HEK293 (cell line): Measurements from ENCODE around the gene CBX1.

Experiments
- CTCF ChIP-seq: fragments of 450-650 bp; formaldehyde crosslinking; IDR thresholded peaks from 2 replicates; pipeline ENCODE4 v1.5.1; 2016; ENCODE audit warnings: missing biosample characterization, missing genetic modification characterization
- KLF16 ChIP-seq: fragments of 450-650 bp; formaldehyde crosslinking; IDR thresholded peaks from 2 replicates; pipeline ENCODE4 v1.5.1; 2017; ENCODE audit warnings: missing biosample characterization, missing genetic modification characterization
- PRDM6 ChIP-seq: fragments of 450-650 bp; formaldehyde crosslinking; IDR thresholded peaks from 2 replicates; pipeline ENCODE4 v1.5.1; 2017; ENCODE audit warnings: missing biosample characterization, missing genetic modification characterization
- SP7 ChIP-seq: fragments of 450-650 bp; formaldehyde crosslinking; IDR thresholded peaks from 2 replicates; pipeline ENCODE4 v1.5.1; 2016; ENCODE audit warnings: missing biosample characterization, missing genetic modification characterization
- ZFHX2 ChIP-seq: fragments of 450-650 bp; formaldehyde crosslinking; conservative IDR thresholded peaks from 2 replicates; pipeline ENCODE4 v1.5.1; 2016; ENCODE audit warnings: missing biosample characterization, missing genetic modification characterization
- ZNF138 ChIP-seq: fragments of 450-650 bp; formaldehyde crosslinking; IDR thresholded peaks from 2 replicates; pipeline ENCODE4 v1.5.1; 2016; ENCODE audit warnings: missing biosample characterization, missing genetic modification characterization, borderline replicate concordance
- ZNF169 ChIP-seq: fragments of 450-650 bp; formaldehyde crosslinking; IDR thresholded peaks from 2 replicates; pipeline ENCODE4 v1.5.1; 2016; ENCODE audit warnings: missing biosample characterization, missing genetic modification characterization
- ZNF362 ChIP-seq: fragments of 450-650 bp; formaldehyde crosslinking; IDR thresholded peaks from 2 replicates; pipeline ENCODE4 v1.5.1; 2016; ENCODE audit warnings: missing biosample characterization, missing genetic modification characterization
- ZNF394 ChIP-seq: fragments of 450-650 bp; formaldehyde crosslinking; IDR thresholded peaks from 2 replicates; pipeline ENCODE4 v1.5.1; 2016; ENCODE audit warnings: missing biosample characterization, missing genetic modification characterization, mild to moderate bottlenecking, moderate library complexity, borderline replicate concordance
- ZNF768 ChIP-seq: fragments of 450-650 bp; formaldehyde crosslinking; IDR thresholded peaks from 2 replicates; pipeline ENCODE4 v1.5.1; 2018; ENCODE audit warnings: missing biosample characterization, mild to moderate bottlenecking, missing genetic modification characterization
- TF ChIP-seq, protein P1 (sequence below): fragments of 450-650 bp; formaldehyde crosslinking; IDR thresholded peaks from 2 replicates; pipeline ENCODE4; 2016; ENCODE audit warnings: missing biosample characterization, missing genetic modification characterization

GRCh38 chr17:48104440-48104839 is 3.2 kb upstream of the CBX1 start:
- no peak for TF ChIP-seq CTCF (tag by site-specific recombination)
- TF ChIP-seq ZNF169 (tag by site-specific recombination): no peak
- TF ChIP-seq, protein P1, sequence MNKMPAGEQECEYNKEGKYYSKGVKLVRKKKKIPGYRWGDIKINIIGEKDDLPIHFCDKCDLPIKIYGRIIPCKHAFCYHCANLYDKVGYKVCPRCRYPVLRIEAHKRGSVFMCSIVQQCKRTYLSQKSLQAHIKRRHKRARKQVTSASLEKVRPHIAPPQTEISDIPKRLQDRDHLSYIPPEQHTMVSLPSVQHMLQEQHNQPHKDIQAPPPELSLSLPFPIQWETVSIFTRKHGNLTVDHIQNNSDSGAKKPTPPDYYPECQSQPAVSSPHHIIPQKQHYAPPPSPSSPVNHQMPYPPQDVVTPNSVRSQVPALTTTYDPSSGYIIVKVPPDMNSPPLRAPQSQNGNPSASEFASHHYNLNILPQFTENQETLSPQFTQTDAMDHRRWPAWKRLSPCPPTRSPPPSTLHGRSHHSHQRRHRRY (tag by site-specific recombination): no peak
- TF ChIP-seq ZNF138: no peak
- TF ChIP-seq ZFHX2 (tag by site-specific recombination): no peak
- TF ChIP-seq KLF16 (tag by site-specific recombination): no peak
- no peak for TF ChIP-seq ZNF768
- no peak for TF ChIP-seq ZNF362 (tag by site-specific recombination)
- no peak for TF ChIP-seq ZNF394 (tag by site-specific recombination)
- TF ChIP-seq PRDM6: no peak
- TF ChIP-seq SP7 (tag by site-specific recombination): no peak
